Thyroid gland (tissue), 4 donors: ENCODE measurements around the gene DYRK1A. TPM values are rescaled to one million over a fixed set of nuclear protein-coding genes. Genes with fewer than 3 reads are reported as not detected.
"Not testable (repeated sequence)": the region's sequence is repeated elsewhere in the genome, so short reads cannot be mapped to it uniquely, and the experiment has no call there.

Experiments used
- DNase-seq, 2 donors: peaks; one replicate each; pipeline ENCODE4 v3.0.0-alpha.2; 2019
- H3K27ac ChIP-seq, 3 donors: fragments of 200-600 bp; sonication (generic); 1 replicate in 2 of 3; 2 replicates in 1 of 3; pipeline ENCODE4 v1.5.1; 2016 to 2019; ENCODE audit warnings: mild to moderate bottlenecking in 1 of 3, moderate library complexity in 1 of 3
- H3K27me3 ChIP-seq: fragments of 200-600 bp; sonication (generic); one replicate; pipeline ENCODE4 v1.5.1; 2019
- H3K36me3 ChIP-seq, 2 donors: fragments of 200-600 bp; sonication (generic); one replicate each; pipeline ENCODE4 v1.5.1; 2016 to 2019
- H3K4me1 ChIP-seq, 2 donors: fragments of 200-600 bp; sonication (generic); one replicate each; pipeline ENCODE4 v1.5.1; 2017 to 2019
- H3K4me3 ChIP-seq, 3 donors: fragments of 200-600 bp; sonication (generic); replicated peaks in 1 of 3; 1 replicate in 2 of 3; 2 replicates in 1 of 3; pipeline ENCODE4 v1.5.1; 2016; ENCODE audit warnings: mild to moderate bottlenecking in 1 of 3
- H3K9me3 ChIP-seq: fragments of 200-600 bp; sonication (generic); one replicate; pipeline ENCODE4 v1.5.1; 2017
- POLR2A ChIP-seq, 2 donors: fragments of 450-650 bp; IDR thresholded peaks; one replicate each; pipeline ENCODE4 v1.6.1; 2017; ENCODE audit warnings: antibody characterized with exemption in 2 of 2, mild to moderate bottlenecking in 2 of 2, moderate library complexity in 1 of 2
- WGBS, 2 donors: methylation state at CpG; one replicate each; pipeline ENCODE4 v1.1.5; 2017; 5-methylcytosine and 5-hydroxymethylcytosine counted together
- intact Hi-C: fragments of 100-400 bp; cut with DNase I; formaldehyde crosslinking; loops from one replicate; pipeline ENCODE4 v1.15.1; 2023
- total RNA-seq, 4 donors: library from RNA; depleted of rRNA; stranded (reverse); fragments of >200 nt; gene quantifications; one replicate each; pipeline ENCODE4 v1.2.3, GENCODE V29; 2016
- TF ChIP-seq, protein P1 (sequence below), 6 experiments: fragments of 200-600 bp in 3 of 6; fragments of 450-650 bp in 3 of 6; sonication (generic) in 3 of 6; IDR thresholded peaks; one replicate each; pipeline ENCODE4 v1.5.1; 2016 to 2019; ENCODE audit warnings: antibody characterized with exemption in 6 of 6, mild to moderate bottlenecking in 2 of 6, inconsistent platforms in 1 of 6, moderate library complexity in 1 of 6

Gene DYRK1A
- total RNA-seq, 4 donors from 2014 or later = 104 to 299 (median 116) TPM

- Histone ChIP-seq H3K4me1 (peaks cover 19 to 21% of the 10 kb centered on the region in 2 donors), H3K27ac (no peak overlapping the region), H3K36me3 (no peaks in the 10 kb centered on the region), H3K9me3 (no peaks in the 10 kb centered on the region), H3K27me3 (no peaks in the 10 kb centered on the region), H3K4me3 (no peak overlapping the region)
- TF ChIP-seq, protein P1, sequence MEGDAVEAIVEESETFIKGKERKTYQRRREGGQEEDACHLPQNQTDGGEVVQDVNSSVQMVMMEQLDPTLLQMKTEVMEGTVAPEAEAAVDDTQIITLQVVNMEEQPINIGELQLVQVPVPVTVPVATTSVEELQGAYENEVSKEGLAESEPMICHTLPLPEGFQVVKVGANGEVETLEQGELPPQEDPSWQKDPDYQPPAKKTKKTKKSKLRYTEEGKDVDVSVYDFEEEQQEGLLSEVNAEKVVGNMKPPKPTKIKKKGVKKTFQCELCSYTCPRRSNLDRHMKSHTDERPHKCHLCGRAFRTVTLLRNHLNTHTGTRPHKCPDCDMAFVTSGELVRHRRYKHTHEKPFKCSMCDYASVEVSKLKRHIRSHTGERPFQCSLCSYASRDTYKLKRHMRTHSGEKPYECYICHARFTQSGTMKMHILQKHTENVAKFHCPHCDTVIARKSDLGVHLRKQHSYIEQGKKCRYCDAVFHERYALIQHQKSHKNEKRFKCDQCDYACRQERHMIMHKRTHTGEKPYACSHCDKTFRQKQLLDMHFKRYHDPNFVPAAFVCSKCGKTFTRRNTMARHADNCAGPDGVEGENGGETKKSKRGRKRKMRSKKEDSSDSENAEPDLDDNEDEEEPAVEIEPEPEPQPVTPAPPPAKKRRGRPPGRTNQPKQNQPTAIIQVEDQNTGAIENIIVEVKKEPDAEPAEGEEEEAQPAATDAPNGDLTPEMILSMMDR (IDR thresholded peaks at IDR 0.05) = no peak
- no peak for TF ChIP-seq POLR2A (IDR thresholded peaks at IDR 0.05)
- 85 to 92% methylated on average over 7 of the region's 7 CpGs for WGBS, 2 donors
- intact Hi-C loops = no loop called here
- DNase-seq = no peak
Observed at GRCh38 chr21:37535672-37536071, 169.1 kb downstream of the DYRK1A start.

- H3K27ac ChIP-seq = no peak overlapping the region
- 75 to 77% methylated on average over 8 of the region's 8 CpGs for WGBS, 2 donors
- peaks cover 8 to 10% of the 10 kb centered on the region in 2 donors for H3K4me1 ChIP-seq
- no peaks in the 10 kb centered on the region for H3K36me3 ChIP-seq
- no peak for TF ChIP-seq POLR2A (IDR thresholded peaks at IDR 0.05)
- TF ChIP-seq, protein P1 (IDR thresholded peaks at IDR 0.05) = no peak
- intact Hi-C loops = no loop called here
- H3K4me3 ChIP-seq = no peak overlapping the region
- H3K27me3 ChIP-seq = no peaks in the 10 kb centered on the region
- DNase-seq = no peak
- H3K9me3 ChIP-seq = no peaks in the 10 kb centered on the region
Observed at GRCh38 chr21:37536616-37537278, 170.2 kb downstream of the DYRK1A start.

DNA sequence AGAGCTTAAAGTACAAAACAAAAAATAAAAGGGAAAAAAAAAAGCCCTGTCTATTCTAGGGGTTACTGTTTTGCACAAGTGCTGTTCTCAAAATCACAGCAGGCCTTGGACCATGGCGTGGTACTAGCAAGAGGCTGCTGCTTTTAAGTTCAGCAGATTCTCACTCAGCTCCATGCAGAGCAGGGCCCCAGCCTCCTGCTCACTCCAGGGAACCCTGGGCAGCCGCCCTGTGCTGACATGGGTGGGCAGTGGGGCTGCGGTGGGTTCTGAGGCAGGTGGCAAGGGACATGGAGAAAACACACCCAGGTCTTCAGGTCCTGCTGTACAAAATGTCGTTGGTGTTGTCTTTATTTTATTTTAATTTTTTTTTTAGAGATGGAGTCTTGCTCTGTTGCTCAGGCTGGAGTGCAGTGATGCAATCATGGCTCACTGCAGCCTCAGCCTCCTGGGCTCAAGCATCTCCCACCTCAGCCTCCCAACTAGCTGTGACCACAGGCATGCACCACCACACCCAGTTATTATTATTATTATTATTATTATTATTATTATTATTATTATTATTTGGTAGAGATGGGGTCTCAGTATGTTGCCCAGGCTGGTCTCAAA lies 170.9 kb downstream of the DYRK1A start:
- Histone ChIP-seq H3K36me3 (no peaks in the 10 kb centered on the region), H3K27me3 (no peaks in the 10 kb centered on the region), H3K27ac (no peak overlapping the region), H3K9me3 (no peaks in the 10 kb centered on the region), H3K4me3 (no peak overlapping the region), H3K4me1 (peaks cover 6 to 8% of the 10 kb centered on the region in 2 donors)
- no peak for DNase-seq
- 90 to 91% methylated on average over 4 of the region's 4 CpGs for WGBS, 2 donors
- no peak for TF ChIP-seq POLR2A (IDR thresholded peaks at IDR 0.05)
- TF ChIP-seq, protein P1 (IDR thresholded peaks at IDR 0.05) = no peak
- intact Hi-C loops = no loop called here

DNA sequence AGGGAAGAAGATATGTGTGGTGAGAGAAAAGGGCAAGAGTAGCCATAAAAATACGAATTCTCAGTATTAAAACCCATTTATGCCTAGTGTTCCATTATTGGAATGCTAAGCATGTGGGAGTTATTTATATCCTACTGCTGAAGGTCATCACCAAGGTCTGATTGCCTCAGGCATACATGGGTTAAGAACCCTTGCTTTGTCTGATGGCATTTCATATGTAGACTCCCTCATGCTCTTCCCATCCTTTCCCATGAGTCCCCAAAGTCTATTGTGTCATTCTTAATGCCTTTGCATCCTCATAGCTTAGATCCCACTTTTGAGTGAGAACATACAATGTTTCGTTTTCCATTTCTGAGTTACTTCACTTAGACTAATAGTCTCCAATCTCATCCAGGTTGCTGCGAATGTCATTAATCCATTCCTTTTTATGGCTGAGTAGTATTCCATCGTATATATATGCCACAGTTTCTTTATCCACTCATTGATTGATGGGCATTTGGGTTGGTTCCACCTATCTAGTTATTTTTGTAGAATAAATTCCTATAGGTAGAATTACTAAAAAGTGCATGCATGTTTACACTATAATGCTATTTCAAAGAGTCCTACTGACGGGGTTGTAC lies 172.5 kb downstream of the DYRK1A start:
- WGBS, 2 donors = 92 to 96% methylated on average over 5 of the region's 5 CpGs
- no peak overlapping the region for H3K27ac ChIP-seq
- intact Hi-C loops = no loop called here
- H3K27me3 ChIP-seq = no peaks in the 10 kb centered on the region
- TF ChIP-seq POLR2A (IDR thresholded peaks at IDR 0.05) = no peak
- TF ChIP-seq, protein P1 (IDR thresholded peaks at IDR 0.05) = no peak
- H3K9me3 ChIP-seq = no peaks in the 10 kb centered on the region
- no peaks in the 10 kb centered on the region for H3K36me3 ChIP-seq
- no peak for DNase-seq
- no peak overlapping the region for H3K4me3 ChIP-seq
- no peaks in the 10 kb centered on the region for H3K4me1 ChIP-seq

GRCh38 chr21:37541128-37541527 lies 174.6 kb downstream of the DYRK1A start:
- DNase-seq, H3K36me3 ChIP-seq, H3K9me3 ChIP-seq, H3K27me3 ChIP-seq, H3K27ac ChIP-seq, H3K4me3 ChIP-seq, H3K4me1 ChIP-seq, intact Hi-C loops: not testable (repeated sequence)
- WGBS, 2 donors = 94 to 95% methylated on average over 2 of the region's 2 CpGs
